IPS DF 4.7 (cell line): ENCODE data around the gene ELL.
"Not testable (repeated sequence)": the region's sequence is repeated elsewhere in the genome, so short reads cannot be mapped to it uniquely, and the experiment has no call there.

Source experiments
- DNase-seq: peaks from one replicate; pipeline ENCODE4 v3.0.0-alpha.2; 2013; ENCODE audit warnings: low spot score; ENCODE audit errors: extremely low read depth

The ELL gene

GRCh38 chr19:18405754-18406153 is 116.1 kb downstream of the ELL start:
- DNase-seq: not testable (repeated sequence)

GRCh38 chr19:18402455-18403248 is 119.2 kb downstream of the ELL start:
- DNase-seq: not testable (repeated sequence)

GRCh38 chr19:18401580-18402112 is 120.2 kb downstream of the ELL start:
- no peak for DNase-seq

- DNase-seq: no peak
Observed at GRCh38 chr19:18399008-18399407, 122.9 kb downstream of the ELL start.

GRCh38 chr19:18397242-18398202 is 124.3 kb downstream of the ELL start, which contains the start of gene LRRC25:
LRRC25 (minus strand) TSS chr19:18397622; CDS start chr19:18396963, 659 bp downstream.
- DNase-seq: no peak

- DNase-seq: no peak
Observed at GRCh38 chr19:18396471-18397241, 125.2 kb downstream of the ELL start.

GRCh38 chr19:18393836-18394235 is 128.0 kb downstream of the ELL start:
- no peak for DNase-seq

- no peak for DNase-seq
Observed at GRCh38 chr19:18392926-18393325, 128.9 kb downstream of the ELL start.
